ENCODE measurements around the gene APOBEC3C.
"Not testable (repeated sequence)": the region's sequence is repeated elsewhere in the genome, so short reads cannot be mapped to it uniquely, and the experiment has no call there.

The APOBEC3C gene

DNA sequence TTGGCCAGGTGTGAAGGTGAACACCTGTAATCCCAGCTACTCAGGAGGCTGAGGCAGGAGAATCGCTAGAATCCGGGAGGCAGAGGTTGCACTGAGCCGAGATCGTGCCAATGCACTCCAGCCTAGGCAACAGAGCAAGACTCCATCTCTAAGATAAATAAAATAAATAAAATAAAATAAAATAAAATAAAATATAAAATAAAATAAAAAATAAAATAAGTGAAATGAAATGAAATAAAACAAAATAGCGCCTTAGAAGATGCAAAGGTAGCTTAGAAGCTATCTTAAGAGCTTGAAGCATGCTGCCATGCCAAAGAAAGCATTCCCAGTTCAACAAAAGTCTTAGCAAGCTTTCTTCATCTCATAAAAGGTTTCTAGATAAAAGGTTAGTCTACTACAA is 6.9 kb upstream of the APOBEC3C start:
- no peak overlapping the region for H3K4me2 ChIP-seq (ENCODE audit: low read length)
- H3K9me2 ChIP-seq (replicated peaks; ENCODE audit: control insufficient read depth, low read length) = no peaks in the 10 kb centered on the region
- H4K20me1 ChIP-seq (ENCODE audit: control insufficient read depth, insufficient read depth, low read depth, low read length) = no peaks in the 10 kb centered on the region
- no peaks in the 10 kb centered on the region for H3K36me3 ChIP-seq (ENCODE audit: control insufficient read depth, low read length)
- peaks cover 3% of the 10 kb centered on the region for H3F3A ChIP-seq (ENCODE audit: control insufficient read depth, insufficient read depth)
- TF ChIP-seq EZH2phosphoT487 (IDR thresholded peaks at IDR 0.05; ENCODE audit: borderline replicate concordance, low read length) = no peak
- TF ChIP-seq, protein P1, sequence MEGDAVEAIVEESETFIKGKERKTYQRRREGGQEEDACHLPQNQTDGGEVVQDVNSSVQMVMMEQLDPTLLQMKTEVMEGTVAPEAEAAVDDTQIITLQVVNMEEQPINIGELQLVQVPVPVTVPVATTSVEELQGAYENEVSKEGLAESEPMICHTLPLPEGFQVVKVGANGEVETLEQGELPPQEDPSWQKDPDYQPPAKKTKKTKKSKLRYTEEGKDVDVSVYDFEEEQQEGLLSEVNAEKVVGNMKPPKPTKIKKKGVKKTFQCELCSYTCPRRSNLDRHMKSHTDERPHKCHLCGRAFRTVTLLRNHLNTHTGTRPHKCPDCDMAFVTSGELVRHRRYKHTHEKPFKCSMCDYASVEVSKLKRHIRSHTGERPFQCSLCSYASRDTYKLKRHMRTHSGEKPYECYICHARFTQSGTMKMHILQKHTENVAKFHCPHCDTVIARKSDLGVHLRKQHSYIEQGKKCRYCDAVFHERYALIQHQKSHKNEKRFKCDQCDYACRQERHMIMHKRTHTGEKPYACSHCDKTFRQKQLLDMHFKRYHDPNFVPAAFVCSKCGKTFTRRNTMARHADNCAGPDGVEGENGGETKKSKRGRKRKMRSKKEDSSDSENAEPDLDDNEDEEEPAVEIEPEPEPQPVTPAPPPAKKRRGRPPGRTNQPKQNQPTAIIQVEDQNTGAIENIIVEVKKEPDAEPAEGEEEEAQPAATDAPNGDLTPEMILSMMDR (IDR thresholded peaks at IDR 0.05; ENCODE audit: low read depth, low read length, poor library complexity, severe bottlenecking) = no peak
- H3K4me3 ChIP-seq (ENCODE audit: low read length) = no peak overlapping the region
- no peaks in the 10 kb centered on the region for H3K27me3 ChIP-seq (ENCODE audit: control insufficient read depth, low read length)
- no peaks in the 10 kb centered on the region for H3K9me3 ChIP-seq (ENCODE audit: control insufficient read depth, insufficient read depth, low read length)
- H3K4me1 ChIP-seq (ENCODE audit: control insufficient read depth, low read length) = peaks cover 6% of the 10 kb centered on the region
- H3K27ac ChIP-seq (ENCODE audit: low read depth, low read length) = no peak overlapping the region
- H3K79me2 ChIP-seq (ENCODE audit: control insufficient read depth, low read length) = no peaks in the 10 kb centered on the region

DNA sequence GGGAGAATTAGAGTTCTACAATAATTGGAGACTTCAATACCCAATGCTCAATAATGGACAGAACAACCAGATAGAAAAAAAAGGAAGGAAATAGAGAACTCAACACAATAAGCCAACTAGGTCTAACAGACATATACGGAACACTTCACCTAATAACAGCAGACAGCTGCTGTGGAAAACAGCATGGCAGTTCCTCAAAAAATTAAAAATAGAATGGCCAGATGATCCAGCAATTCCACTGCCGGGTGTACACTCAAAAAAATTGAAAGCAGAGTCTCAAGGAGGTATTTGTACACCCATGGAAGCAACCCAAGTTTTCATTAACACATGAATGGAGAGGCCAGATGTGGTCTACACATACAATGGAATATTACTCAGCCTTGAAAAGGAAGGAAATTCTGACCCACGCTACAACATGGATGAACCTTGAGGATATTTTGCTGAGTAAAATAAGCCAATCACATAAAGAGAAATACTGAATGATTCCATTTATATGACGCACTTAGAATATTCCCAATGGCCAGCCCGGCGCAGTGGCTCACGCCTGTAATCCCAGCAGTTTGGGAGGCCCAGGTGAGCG is 5.7 kb upstream of the APOBEC3C start:
- H3K4me2 ChIP-seq (ENCODE audit: low read length); H3K36me3 ChIP-seq (ENCODE audit: control insufficient read depth, low read length); H3K4me1 ChIP-seq (ENCODE audit: control insufficient read depth, low read length); H3F3A ChIP-seq (ENCODE audit: control insufficient read depth, insufficient read depth); H3K27ac ChIP-seq (ENCODE audit: low read depth, low read length); H3K4me3 ChIP-seq (ENCODE audit: low read length); H3K27me3 ChIP-seq (ENCODE audit: control insufficient read depth, low read length); H3K79me2 ChIP-seq (ENCODE audit: control insufficient read depth, low read length); H3K9me2 ChIP-seq (replicated peaks; ENCODE audit: control insufficient read depth, low read length); H4K20me1 ChIP-seq (ENCODE audit: control insufficient read depth, insufficient read depth, low read depth, low read length); H3K9me3 ChIP-seq (ENCODE audit: control insufficient read depth, insufficient read depth, low read length): not testable (repeated sequence)

DNA sequence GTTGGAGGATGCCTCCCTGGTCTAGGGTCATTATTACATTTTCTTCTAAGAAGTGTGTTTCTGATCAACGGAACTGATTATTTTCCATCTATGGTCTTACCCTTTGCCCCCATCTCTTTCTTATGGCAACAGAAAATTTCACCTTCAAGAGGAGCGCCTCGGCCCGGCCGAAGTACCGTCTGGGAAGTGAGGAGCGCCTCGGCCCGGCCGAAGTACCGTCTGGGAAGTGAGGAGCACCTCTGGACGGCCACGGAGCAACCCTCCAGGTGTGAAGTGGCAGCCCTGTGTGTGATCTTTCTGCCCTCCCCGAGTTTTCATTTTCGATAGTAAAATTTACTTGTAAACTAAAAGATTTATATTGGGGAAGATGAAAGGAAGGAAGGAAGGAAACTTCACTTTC is 3.1 kb upstream of the APOBEC3C start:
- H4K20me1 ChIP-seq (ENCODE audit: control insufficient read depth, insufficient read depth, low read depth, low read length) = no peaks in the 10 kb centered on the region
- no peaks in the 10 kb centered on the region for H3K9me2 ChIP-seq (replicated peaks; ENCODE audit: control insufficient read depth, low read length)
- no peak overlapping the region for H3K27ac ChIP-seq (ENCODE audit: low read depth, low read length)
- H3K36me3 ChIP-seq (ENCODE audit: control insufficient read depth, low read length) = no peaks in the 10 kb centered on the region
- H3K79me2 ChIP-seq (ENCODE audit: control insufficient read depth, low read length) = no peaks in the 10 kb centered on the region
- no peaks in the 10 kb centered on the region for H3K9me3 ChIP-seq (ENCODE audit: control insufficient read depth, insufficient read depth, low read length)
- H3F3A ChIP-seq (ENCODE audit: control insufficient read depth, insufficient read depth) = peaks cover 3% of the 10 kb centered on the region
- H3K4me3 ChIP-seq (ENCODE audit: low read length) = no peak overlapping the region
- H3K4me1 ChIP-seq (ENCODE audit: control insufficient read depth, low read length) = peaks cover 16% of the 10 kb centered on the region
- no peak overlapping the region for H3K4me2 ChIP-seq (ENCODE audit: low read length)
- no peaks in the 10 kb centered on the region for H3K27me3 ChIP-seq (ENCODE audit: control insufficient read depth, low read length)
- no peak for TF ChIP-seq EZH2phosphoT487 (IDR thresholded peaks at IDR 0.05; ENCODE audit: borderline replicate concordance, low read length)
- TF ChIP-seq, protein P1 (IDR thresholded peaks at IDR 0.05; ENCODE audit: low read depth, low read length, poor library complexity, severe bottlenecking) = no peak

DNA sequence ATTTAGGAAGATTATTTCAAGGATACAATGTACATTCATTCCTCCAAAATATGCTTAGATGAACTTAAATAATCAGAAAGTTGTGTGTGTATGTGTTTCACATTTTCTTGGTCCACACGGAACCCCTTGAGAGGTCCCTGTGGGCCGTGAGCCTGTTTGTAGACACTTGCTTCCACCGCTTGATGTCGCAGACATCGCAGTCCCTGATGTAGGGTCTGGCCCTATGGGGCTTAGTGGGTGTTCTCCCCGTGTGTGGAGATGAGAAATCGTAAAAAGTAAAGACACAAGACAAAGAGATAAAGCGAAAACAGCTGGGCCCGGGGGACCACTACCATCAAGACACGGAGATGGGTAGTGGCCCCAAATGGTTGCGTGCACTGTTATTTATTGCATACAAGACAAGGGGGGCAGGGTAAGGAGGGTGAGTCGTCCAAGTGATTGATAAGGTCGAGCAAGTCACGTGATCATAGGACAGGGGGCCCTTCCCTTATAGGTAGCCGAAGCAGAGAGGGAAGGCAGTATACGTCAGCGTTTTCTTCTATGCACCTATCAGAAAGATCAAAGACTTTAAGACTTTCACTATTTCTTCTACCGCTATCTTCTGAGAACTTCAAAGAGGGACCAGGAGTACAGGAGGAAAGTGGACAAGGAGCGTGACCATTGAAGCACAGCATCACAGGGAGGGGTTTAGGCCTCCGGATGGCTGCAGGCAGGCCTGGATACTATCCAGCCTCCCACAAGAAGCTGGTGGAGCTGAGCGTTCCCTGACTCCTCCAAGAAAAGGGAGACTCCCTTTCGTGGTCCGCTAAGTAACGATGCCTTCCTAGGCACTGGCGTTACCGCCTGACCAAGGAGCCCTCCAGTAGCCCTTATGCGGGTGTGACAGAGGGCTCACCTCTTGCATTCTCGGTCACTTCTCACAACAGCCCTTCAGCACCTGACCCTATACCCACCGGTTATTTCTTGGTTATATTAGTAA is 1.2 kb upstream of the APOBEC3C start:
- no peak overlapping the region for H3K4me3 ChIP-seq (ENCODE audit: low read length)
- H3K27ac ChIP-seq (ENCODE audit: low read depth, low read length) = no peak overlapping the region
- H3K4me2 ChIP-seq (ENCODE audit: low read length) = no peak overlapping the region
- no peaks in the 10 kb centered on the region for H3K27me3 ChIP-seq (ENCODE audit: control insufficient read depth, low read length)
- H3F3A ChIP-seq (ENCODE audit: control insufficient read depth, insufficient read depth) = no peaks in the 10 kb centered on the region
- H3K4me1 ChIP-seq (ENCODE audit: control insufficient read depth, low read length) = peaks cover 16% of the 10 kb centered on the region
- H3K36me3 ChIP-seq (ENCODE audit: control insufficient read depth, low read length) = no peaks in the 10 kb centered on the region
- no peaks in the 10 kb centered on the region for H3K9me3 ChIP-seq (ENCODE audit: control insufficient read depth, insufficient read depth, low read length)
- TF ChIP-seq EZH2phosphoT487 (IDR thresholded peaks at IDR 0.05; ENCODE audit: borderline replicate concordance, low read length) = no peak
- TF ChIP-seq, protein P1 (IDR thresholded peaks at IDR 0.05; ENCODE audit: low read depth, low read length, poor library complexity, severe bottlenecking) = no peak
- no peaks in the 10 kb centered on the region for H3K79me2 ChIP-seq (ENCODE audit: control insufficient read depth, low read length)
- H3K9me2 ChIP-seq (replicated peaks; ENCODE audit: control insufficient read depth, low read length) = no peaks in the 10 kb centered on the region
- no peaks in the 10 kb centered on the region for H4K20me1 ChIP-seq (ENCODE audit: control insufficient read depth, insufficient read depth, low read depth, low read length)

DNA sequence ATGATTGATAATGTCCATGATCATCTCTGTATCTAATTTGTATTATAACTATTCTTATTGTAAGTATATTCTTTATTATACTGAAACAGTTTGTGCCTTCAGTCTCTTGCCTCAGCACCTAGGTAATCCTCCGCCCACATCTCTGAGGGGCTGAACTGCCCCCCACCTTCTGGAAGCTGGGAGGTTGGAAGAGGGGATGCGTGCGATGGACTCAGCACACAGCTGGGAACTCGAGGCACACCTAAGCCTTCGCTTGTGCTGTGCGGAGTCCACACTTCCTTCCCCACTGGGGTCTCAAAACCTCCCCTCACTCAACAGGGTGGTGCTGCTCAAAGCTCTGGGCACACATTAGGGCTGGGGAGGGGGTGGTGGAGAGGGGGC is 506 bp upstream of the APOBEC3C start:
- not testable (repeated sequence) for H3K79me2 ChIP-seq (ENCODE audit: control insufficient read depth, low read length); H3K27me3 ChIP-seq (ENCODE audit: control insufficient read depth, low read length); H3F3A ChIP-seq (ENCODE audit: control insufficient read depth, insufficient read depth); H3K36me3 ChIP-seq (ENCODE audit: control insufficient read depth, low read length); H3K9me2 ChIP-seq (replicated peaks; ENCODE audit: control insufficient read depth, low read length); H4K20me1 ChIP-seq (ENCODE audit: control insufficient read depth, insufficient read depth, low read depth, low read length); H3K9me3 ChIP-seq (ENCODE audit: control insufficient read depth, insufficient read depth, low read length)
- peak overlapping the region; percentile 70 for H3K4me3 ChIP-seq (ENCODE audit: low read length)
- H3K4me1 ChIP-seq (ENCODE audit: control insufficient read depth, low read length) = peaks cover 16% of the 10 kb centered on the region
- peak overlapping the region; percentile 27; the same call in 1 of the 2 replicates for H3K27ac ChIP-seq (ENCODE audit: low read depth, low read length)
- H3K4me2 ChIP-seq (ENCODE audit: low read length) = peak overlapping the region; percentile 77

All from DOHH2 (cell line).